Left kidney (tissue), 2 donors: ENCODE measurements around the gene PEX11B. TPM values are rescaled to one million over a fixed set of nuclear protein-coding genes. Genes with fewer than 3 reads are reported as not detected.

Experiments used
- DNase-seq: peaks from one replicate; pipeline ENCODE4 v3.0.0-alpha.2; 2013
- polyA plus RNA-seq: library from polyadenylated mRNA; unstranded; fragments of 120-200 nt; gene quantifications from one replicate; pipeline ENCODE4 v1.2.1, GENCODE V29; 2013; ENCODE audit not compliant: insufficient read length

The PEX11B gene
- polyA plus RNA-seq, 1 donor = 60.7 TPM

DNA sequence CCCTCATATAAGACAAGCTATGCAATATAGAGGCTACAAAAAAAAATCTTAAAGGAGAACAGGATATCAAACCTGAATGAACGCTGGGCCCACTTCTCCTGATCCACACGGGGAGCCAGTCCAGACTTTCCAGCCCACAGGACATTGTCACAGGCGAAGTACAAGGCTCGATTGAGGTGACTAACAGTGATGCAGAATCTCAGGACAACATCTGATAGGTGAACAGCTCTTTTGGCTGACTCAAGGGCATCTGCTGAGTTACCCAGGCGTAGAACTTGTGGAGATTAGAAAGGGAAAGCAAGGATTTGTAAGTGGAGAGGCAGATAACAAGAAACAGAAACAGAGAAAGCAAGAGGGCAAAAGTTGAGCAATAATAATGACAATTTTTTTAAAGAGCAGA lies 1.8 kb downstream of the PEX11B start:
- DNase-seq = no peak

- no peak for DNase-seq
Measured at GRCh38 chr1:145912128-145912641, 6.3 kb downstream of the PEX11B start.

DNA sequence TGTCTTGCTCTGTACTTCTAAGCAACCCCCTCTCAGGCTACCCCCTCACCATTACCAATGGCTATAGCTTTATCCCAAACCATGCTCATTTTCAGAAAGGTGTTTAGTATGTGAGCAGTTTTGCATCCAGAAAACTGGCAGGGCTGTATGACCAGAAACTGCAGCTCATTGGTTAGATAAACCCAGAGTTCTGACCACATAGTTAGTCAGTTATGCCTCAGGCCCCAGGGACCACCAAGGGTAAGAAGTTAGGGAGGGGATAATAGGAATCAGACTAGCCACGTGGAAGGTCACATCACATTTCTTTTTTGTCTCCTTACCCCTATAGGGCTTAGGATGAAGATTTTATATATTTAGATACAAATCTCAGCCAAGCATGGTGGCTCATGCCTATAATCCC lies 9.9 kb downstream of the PEX11B start:
- no peak for DNase-seq

DNA sequence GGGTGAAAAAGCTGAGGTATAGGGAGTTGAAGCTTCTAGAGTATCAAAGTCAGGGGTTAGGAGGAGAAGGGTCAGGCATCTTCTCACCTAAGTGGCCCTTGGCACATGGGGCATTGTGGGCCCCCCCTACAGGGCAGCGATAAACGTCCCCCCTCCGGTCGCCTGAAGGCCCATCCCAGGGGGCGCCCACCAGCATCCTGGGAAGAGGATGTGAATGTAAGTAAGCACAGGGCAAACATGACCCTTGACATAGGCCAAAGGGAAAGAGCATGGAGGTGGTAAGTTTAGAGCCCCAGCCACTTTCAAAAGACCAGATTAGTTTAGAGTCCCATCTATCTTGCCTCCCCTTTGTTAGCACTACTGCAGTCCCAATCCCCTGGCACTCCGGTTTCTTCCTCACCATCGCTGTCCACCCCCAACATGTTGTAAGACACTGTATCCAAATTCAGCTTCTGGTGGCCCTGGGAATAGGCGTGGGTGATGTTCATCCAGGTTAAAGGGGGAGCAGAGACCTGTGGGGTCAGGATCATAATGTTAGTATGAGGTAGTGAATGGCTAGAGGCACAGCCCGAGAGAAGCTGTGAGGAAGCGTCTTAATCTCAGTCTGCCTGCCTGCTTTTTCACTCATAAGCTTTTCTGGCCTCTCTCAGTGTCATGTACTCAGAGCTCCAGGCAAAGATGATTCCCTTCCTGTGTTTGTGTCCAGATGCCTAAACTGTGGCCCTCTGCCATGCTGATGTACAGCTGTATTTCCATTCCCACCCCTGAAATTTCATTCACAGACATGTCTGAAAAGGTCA lies 11.4 kb downstream of the PEX11B start:
- no peak for DNase-seq

DNA sequence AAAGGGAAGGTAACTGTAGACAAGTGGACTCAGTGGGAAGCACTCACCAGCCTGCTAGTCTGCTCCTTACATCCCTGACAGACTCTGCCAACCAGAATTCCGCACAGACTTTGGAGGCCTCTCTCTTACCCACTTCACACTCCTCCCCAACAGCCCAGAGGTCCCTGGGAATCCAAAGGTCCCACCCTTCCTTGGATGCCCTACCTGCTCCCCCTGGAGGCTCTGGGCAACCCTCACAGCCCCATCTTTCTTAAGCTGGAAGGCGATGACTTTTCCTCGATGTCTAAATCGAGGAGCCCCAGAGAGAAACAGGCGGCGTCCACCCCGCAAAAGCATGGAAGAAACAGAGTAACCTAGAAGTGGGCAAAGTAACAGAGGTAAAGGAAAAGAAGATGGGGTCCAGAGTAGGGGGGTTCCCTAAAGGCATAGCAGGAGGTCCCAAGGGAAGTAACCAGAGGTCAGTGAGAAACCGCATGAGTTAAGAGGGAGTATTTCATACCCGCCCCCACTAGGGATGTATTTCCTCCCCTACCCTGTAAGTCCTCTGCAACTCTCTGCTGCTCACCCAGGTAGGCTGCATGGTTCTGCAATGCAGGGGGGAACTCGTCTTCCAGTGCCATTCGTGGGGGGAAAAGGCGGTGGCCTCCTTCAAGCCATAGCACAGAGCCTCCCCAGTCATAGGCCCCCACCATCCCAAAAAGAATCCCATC lies 17.1 kb downstream of the PEX11B start:
- DNase-seq = no peak

GRCh38 chr1:145898756-145899155 lies 19.8 kb downstream of the PEX11B start:
- no peak for DNase-seq

GRCh38 chr1:145897969-145898368 lies 20.5 kb downstream of the PEX11B start:
- no peak for DNase-seq

- DNase-seq = no peak
Measured at GRCh38 chr1:145895471-145895870, 23.0 kb downstream of the PEX11B start.

GRCh38 chr1:145893306-145894055 lies 25.0 kb downstream of the PEX11B start:
- no peak for DNase-seq

DNA sequence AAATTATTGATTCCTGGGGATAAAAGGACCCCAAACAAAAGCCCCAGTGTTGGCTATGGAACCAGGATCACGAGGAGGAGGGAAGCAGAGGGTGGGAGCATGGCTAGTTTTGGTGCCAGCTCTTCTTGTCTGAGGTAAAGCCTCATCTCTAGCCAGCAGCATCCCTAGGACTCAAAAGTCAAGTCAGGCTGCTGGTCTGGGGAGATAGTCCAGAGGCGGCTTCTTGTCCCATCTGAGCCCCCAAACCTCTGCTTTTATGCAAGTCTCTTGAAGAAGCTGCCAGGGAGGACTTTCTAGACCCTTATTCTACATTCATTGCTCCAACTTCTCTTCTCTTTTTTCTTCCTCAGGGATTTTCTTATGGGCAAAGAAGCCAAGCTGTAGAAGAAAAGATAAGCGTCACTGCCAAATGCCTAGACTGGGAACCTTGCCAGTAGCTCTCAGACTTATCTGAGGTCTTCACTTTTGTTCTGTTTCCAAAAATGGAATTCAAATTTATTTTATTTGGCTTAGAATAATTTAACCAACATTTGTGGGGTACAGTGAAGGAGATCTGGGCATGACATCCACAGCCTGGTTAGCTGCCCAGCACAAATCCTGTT lies 25.9 kb downstream of the PEX11B start:
- DNase-seq = no peak

DNA sequence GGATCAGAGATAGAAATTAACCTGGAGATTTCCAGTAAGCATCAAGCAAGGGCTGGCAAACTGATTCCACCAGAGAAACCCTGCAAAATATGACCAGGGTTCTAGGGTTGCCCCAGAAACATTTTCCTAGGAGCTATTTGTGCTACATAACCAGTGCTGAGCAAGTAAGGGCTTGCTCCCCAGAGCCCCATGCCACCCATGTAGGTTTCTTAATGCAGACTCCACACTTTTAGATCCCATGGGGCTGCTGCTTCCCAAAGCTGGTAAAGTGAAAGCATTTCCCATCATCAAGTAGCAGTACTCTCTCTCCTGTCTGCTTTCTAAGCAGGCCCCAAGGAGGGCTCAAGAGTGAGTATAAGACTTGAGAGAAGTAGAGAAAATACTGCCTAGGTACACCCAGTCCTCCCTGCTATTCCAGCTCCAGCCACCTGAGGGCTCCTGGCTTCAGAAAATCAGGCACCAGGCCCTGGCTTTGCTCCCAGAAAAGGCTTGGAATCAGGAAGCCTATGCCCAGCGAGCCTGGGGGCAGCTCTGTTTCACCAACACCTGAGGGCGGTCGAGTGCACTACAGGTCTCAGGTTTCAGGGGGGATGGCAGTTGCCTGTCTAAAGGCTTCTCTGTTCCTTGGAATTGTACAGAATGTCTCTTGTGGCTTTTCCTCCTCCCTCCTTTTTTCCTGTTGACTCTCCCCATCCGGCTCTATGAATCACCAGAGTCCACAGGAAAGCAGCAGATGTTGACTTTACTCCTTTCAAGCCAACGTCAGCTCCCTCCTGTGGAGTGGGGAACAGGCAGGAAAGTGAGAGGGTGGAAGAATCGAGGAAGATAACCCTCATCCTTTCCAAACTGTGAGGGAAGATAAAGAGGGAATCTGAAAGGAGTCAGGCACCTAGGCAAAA lies 26.7 kb downstream of the PEX11B start:
- DNase-seq = peak; percentile 96

DNA sequence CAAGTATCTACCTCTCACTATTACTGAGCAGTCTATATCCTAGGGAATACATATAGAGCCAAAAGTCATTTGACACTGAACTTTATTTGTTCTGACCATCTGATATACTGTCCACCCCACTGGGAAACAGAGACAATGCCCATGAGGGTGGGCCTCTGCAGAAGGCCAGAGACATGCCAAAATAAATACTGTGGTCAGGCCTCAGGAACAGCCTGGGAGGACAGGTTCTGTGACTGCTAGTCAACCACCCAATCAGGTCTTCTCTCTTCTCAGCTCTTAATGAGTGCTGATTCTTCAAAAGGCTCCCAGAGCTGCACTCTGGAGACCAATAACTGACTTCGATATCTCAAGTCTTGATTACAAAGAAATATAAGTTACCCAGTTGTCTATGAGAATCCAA lies 27.4 kb downstream of the PEX11B start:
- DNase-seq = no peak

DNA sequence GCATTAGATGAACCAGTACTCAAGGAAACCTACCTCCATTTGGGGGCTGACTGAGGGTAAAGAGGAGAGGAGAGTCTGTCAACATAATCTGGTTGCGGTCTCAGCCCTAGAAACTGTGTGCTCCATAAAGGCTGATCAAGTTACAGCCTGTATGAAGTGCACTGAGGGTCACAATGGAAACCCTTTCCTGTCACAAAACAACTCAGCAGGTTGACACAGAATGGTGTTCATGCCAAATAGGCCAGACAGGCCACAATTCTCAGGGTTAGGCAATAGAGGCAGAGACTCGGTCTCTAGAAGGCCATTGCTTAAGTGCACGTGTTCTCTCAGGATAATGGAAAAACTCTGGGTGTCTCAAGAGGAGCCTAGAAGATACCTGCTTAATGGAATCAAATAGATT lies 28.8 kb downstream of the PEX11B start:
- DNase-seq = no peak

- no peak for DNase-seq
Measured at GRCh38 chr1:145887631-145888030, 30.9 kb downstream of the PEX11B start.

- DNase-seq = no peak
Measured at GRCh38 chr1:145886816-145887215, 31.7 kb downstream of the PEX11B start.

GRCh38 chr1:145886390-145886789 lies 32.1 kb downstream of the PEX11B start:
- DNase-seq = no peak

DNA sequence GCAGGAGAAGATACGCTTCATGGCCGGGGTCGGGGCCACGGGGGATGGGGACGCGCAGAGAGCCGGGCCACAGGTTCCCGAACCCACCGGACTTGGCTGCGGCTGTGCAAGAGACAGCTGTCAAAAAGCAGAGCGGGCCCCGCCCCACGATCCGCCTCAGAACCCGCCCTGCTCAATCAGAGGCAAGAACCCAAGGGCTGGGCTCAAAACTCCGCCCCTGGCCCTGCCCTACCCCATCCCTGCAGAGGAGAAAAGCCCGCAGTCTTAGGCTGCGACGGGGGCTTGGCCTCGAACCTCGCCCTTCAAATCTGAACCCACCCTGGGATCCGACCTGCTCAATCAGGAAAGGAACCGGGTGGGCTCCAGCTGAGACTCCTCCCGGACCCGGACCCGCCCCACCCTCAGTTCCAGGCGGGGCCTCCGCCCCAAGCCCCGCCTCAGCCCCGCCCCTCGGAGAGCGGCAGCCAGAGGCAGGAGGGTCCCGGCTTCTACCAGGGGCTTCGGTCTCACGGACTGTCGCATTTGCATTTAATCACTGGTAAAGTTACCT lies 32.7 kb downstream of the PEX11B start, which contains the start of gene ANKRD35:
TSS of gene ANKRD35 (minus strand) at position 129 of the 550 bp plus-strand sequence. CDS start at position 21, 108 bp downstream.
- peak; percentile 70 for DNase-seq

- no peak for DNase-seq
Measured at GRCh38 chr1:145884675-145885074, 33.8 kb downstream of the PEX11B start.

GRCh38 chr1:145879775-145880174 lies 38.7 kb downstream of the PEX11B start:
- DNase-seq = no peak

GRCh38 chr1:145878724-145879123 lies 39.8 kb downstream of the PEX11B start:
- no peak for DNase-seq
